GM12874 (cell line): ENCODE results near the gene HPRT1.

ENCODE experiments used
- TF ChIP-seq, protein P1 (sequence below): IDR thresholded peaks from 2 replicates; pipeline ENCODE4 v1.5.1; 2011; ENCODE audit warnings: low read depth, mild to moderate bottlenecking, control low read depth, low read length, moderate library complexity; ENCODE audit not compliant: insufficient read depth

HPRT1 gene

DNA sequence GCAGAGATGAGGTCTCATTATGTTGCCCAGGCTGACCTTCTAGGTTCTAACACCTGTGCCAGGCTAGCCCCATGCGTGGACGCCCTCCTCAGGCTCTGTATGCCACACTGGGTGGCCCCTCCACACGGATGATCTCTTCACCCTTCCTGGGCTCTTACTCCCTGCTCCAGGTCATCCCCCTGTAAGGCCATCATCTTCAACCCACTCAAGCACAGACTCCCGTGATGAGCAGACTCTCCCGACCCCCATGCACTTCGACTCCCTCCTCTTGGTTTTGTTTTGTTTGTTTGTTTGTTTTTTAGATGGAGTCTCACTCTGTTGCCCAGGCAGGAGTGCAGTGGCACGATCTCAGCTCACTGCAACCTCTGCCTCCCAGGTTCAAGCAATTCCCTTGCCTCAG is 70.9 kb downstream of the HPRT1 start:
- TF ChIP-seq, protein P1, sequence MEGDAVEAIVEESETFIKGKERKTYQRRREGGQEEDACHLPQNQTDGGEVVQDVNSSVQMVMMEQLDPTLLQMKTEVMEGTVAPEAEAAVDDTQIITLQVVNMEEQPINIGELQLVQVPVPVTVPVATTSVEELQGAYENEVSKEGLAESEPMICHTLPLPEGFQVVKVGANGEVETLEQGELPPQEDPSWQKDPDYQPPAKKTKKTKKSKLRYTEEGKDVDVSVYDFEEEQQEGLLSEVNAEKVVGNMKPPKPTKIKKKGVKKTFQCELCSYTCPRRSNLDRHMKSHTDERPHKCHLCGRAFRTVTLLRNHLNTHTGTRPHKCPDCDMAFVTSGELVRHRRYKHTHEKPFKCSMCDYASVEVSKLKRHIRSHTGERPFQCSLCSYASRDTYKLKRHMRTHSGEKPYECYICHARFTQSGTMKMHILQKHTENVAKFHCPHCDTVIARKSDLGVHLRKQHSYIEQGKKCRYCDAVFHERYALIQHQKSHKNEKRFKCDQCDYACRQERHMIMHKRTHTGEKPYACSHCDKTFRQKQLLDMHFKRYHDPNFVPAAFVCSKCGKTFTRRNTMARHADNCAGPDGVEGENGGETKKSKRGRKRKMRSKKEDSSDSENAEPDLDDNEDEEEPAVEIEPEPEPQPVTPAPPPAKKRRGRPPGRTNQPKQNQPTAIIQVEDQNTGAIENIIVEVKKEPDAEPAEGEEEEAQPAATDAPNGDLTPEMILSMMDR, result no peak

DNA sequence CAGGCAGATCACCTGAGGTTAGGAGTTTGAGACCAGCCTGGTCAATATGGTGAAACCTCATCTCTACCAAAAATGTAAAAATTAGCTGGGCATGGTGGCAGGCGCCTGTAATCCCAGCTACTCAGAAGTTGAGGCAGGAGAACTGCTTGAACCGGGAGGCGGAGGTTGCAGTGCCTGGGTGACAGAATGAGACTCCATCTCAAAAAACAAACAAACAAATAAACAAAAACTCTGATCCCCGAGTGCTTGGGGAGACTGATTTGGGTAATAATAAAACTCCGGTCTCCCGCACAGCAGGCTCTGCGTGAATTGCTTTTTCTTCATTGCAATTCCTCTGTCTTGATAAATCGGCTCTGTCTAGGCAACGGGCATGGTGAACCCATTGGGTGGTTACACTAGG is 73.4 kb downstream of the HPRT1 start:
- TF ChIP-seq, protein P1, result no peak

DNA sequence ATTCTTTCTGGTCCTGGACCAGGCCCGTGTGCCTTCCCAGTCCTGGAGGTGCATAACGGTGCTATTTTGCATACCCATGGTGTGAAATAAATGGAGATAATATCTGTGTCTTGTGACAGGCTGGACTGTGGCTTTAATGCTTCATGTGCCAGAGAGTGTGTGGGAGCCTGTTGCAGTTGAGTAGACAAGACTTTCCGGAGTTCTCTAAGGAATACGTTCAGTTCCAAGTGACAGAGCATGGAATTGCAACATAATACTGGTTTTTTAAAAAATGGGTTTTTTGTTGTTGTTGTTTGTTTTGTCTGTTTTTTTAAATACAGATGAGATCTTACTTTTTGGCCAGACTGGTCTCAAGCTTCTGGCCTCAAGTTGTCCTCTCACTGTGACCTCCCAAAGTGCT is 74.0 kb downstream of the HPRT1 start:
- TF ChIP-seq, protein P1, result no peak

DNA sequence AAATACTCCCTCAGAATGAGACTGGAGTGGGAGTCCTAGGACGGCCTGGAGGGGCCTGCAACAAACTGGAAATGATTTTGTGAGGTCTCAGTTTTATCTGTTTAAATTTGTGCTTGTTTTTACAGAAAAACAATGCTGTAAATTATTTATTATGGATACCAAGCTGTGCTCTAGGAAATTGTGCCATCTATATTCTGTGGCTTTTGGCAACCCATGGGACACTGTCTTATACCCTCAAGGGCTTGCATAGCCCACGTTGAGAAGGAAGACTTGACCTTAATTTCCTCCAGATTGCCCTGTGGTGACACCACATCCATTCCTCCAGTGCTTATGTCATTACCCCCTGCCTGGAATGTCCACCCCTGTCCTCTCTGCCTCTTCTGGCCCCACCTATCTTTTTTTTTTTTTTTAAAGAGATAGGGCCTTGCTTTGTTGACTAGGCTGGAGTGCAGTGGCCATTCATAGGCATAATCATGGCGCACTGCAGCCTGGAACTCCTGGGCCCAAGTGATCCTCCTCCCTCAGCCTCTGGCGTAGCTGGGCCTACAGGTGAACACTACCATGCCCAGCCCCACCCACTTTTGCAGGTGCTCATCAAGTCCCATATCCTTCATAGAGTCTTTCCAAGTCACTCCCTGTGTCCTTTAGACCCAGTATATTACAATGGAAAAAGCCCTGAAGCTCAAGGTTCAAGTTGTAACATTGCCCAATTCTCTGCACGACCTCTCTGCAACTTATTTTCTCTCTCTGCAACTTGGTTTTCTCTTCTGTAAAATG is 77.4 kb downstream of the HPRT1 start:
- TF ChIP-seq, protein P1, result no peak

DNA sequence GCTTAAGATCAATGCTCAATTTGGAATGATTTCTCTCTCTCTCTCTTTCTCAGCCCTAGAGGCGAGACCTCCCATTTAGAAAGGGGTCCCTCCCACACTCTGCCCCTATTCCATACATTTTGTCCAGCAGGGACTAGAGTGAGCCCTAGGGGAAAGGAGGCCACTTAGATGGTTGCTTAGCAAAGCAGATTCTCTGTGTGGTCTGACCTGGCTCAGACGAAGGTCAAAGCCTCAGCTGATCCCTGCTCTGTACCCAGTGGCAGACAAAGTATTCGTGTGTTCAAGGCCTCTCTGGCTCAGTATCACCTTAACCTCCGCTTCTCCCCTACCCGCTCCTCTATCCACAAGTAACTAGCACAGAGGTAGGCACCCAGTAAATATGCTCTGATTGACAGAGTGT is 78.4 kb downstream of the HPRT1 start:
- TF ChIP-seq, protein P1, result no peak

DNA sequence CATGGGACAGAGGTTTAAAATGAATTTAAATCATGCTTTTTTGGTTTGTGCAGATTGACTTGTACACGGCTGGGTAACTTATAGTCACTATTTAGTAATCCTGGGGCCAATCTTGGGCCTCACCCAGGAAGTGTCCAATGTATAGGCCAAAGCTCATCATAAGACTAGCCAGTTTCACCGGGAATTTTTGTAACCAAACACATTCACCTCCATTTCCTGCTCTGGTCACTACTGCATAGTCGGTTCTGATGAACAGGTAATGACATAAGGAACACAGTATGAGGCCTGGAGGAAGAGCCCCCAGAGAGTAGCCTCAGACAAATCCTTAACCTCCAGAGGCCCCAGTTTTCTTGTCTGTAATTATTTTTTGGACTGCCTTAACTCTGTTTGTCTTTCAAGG is 81.9 kb downstream of the HPRT1 start:
- TF ChIP-seq, protein P1, result no peak

DNA sequence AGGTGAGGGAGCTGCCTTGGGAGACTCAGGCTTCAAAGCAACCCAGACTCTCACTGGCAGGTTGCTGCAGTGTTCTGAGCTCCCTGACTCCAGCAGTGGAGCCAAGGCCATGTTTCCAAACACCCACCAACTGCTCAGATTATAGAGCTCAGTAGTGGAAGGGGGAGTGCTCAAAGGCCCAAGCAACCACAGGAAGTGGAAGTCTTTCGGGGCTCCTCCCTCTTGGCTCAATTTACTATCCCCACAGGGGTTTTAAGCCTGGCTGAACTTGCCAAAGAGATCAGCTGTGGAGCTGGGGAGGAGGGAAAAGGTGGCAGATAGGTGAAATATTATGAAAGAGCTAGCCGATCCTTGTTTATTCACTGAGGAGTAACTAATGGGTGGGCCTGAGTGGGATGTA is 82.5 kb downstream of the HPRT1 start:
- TF ChIP-seq, protein P1, result no peak
